Right renal pelvis (tissue), 4 donors: ENCODE data around the gene HS6ST1. TPM values are rescaled to one million over a fixed set of nuclear protein-coding genes. Genes with fewer than 3 reads are reported as not detected.

Experiments
- DNase-seq, 4 donors: peaks; one replicate each; pipeline ENCODE4 v3.0.0-alpha.2; 2013; ENCODE audit warnings: low read depth in 4 of 4, low spot score in 3 of 4, missing footprints in 1 of 4
- polyA plus RNA-seq, 4 donors: library from polyadenylated mRNA; unstranded; fragments of 120-200 nt; gene quantifications; one replicate each; pipeline ENCODE4 v1.2.1, GENCODE V29; 2013; ENCODE audit not compliant: insufficient read length in 4 of 4

HS6ST1 gene
- 100 to 1,000 TPM in 1 of 4 donors, 10 to 100 TPM in 3; 86.5 to 111 (median 90.6) TPM for polyA plus RNA-seq

GRCh38 chr2:128318776-128319464 lies at the start of gene HS6ST1:
HS6ST1 (minus strand) TSS chr2:128318868; CDS start chr2:128318563, 305 bp downstream.
- peak in 2 of 4 donors; percentile 72 to 74 for DNase-seq

GRCh38 chr2:128367601-128368359 lies 49.1 kb upstream of the HS6ST1 start:
- DNase-seq: no peak

GRCh38 chr2:128366713-128367511 lies 48.2 kb upstream of the HS6ST1 start:
- DNase-seq: no peak

- no peak for DNase-seq
Observed at GRCh38 chr2:128365217-128365905, 46.7 kb upstream of the HS6ST1 start.

GRCh38 chr2:128364441-128364911 lies 45.8 kb upstream of the HS6ST1 start:
- no peak for DNase-seq

GRCh38 chr2:128363934-128364361 lies 45.3 kb upstream of the HS6ST1 start:
- no peak for DNase-seq

GRCh38 chr2:128362889-128363228 lies 44.2 kb upstream of the HS6ST1 start:
- no peak for DNase-seq

GRCh38 chr2:128362176-128362888 lies 43.7 kb upstream of the HS6ST1 start:
- DNase-seq: no peak

GRCh38 chr2:128361376-128362131 lies 42.9 kb upstream of the HS6ST1 start:
- no peak for DNase-seq

GRCh38 chr2:128360711-128361110 lies 42.0 kb upstream of the HS6ST1 start:
- no peak for DNase-seq

- DNase-seq: no peak
Observed at GRCh38 chr2:128359841-128360240, 41.2 kb upstream of the HS6ST1 start.

- no peak for DNase-seq
Observed at GRCh38 chr2:128358941-128359731, 40.5 kb upstream of the HS6ST1 start.

GRCh38 chr2:128357506-128358370 lies 39.1 kb upstream of the HS6ST1 start:
- no peak for DNase-seq

- DNase-seq: no peak
Observed at GRCh38 chr2:128356127-128356526, 37.5 kb upstream of the HS6ST1 start.

GRCh38 chr2:128354726-128355470 lies 36.2 kb upstream of the HS6ST1 start:
- no peak for DNase-seq

GRCh38 chr2:128354161-128354560 lies 35.5 kb upstream of the HS6ST1 start:
- no peak for DNase-seq

- DNase-seq: no peak
Observed at GRCh38 chr2:128350736-128351135, 32.1 kb upstream of the HS6ST1 start.
